Raji (cell line): ENCODE data around the gene MOK.

ENCODE experiments used
- POLR2A ChIP-seq: IDR thresholded peaks from 2 replicates; pipeline ENCODE4 v1.6.1; 2011; ENCODE audit warnings: low read depth, low read length, control low read depth; ENCODE audit not compliant: insufficient read depth

Gene MOK

DNA sequence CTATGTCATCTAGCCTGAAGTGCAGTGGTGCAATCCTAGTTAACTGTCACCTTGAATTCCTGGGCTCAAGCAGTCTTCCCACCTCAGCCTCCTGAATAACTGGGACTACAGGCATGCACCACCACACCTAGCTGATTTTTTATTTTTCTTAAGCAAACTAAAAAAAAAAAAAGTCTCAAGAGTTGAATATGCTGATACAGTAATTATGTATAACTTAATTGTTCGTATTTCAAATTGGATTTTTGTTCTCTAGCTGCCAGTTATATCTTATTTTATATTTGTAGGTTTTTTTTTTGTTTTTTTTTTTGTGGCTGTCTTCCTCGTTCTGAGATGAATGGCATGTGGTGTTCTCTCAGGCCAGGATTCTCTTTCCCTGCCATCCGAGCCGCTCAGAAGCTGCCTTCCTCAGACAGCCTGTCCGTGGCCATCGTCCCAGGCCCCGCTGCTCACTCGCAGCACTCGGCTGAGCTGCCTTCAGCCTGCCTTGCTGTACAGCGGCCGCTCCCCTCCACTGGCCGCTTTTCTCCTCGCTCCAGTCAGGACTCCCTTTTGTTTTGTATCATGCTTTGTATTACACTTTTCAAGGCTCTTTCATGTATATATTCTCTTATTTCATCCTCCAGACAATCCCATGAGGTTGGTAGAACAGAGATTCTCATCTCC, 112.0 kb downstream of the MOK start:
- TF ChIP-seq POLR2A = no peak

DNA sequence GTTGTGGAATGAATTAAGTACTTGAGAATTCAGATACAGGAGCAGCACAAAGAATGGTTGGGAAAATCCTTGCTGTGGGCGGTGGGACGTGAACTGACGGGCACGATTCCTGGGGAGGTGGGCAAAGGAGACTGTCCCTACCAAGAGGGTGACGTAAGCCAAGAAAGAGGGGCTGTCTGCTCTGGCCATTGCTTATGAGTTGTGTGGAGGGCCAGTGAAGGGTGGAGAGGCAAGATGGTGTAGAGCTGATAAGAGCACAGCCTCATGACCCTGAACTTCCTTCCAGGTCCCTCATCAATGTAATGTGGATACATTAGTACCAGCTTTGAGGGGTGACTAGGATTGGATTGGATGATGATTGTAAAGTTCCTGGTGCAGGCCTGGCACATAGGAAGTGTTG, 115.1 kb downstream of the MOK start:
- no peak for TF ChIP-seq POLR2A

DNA sequence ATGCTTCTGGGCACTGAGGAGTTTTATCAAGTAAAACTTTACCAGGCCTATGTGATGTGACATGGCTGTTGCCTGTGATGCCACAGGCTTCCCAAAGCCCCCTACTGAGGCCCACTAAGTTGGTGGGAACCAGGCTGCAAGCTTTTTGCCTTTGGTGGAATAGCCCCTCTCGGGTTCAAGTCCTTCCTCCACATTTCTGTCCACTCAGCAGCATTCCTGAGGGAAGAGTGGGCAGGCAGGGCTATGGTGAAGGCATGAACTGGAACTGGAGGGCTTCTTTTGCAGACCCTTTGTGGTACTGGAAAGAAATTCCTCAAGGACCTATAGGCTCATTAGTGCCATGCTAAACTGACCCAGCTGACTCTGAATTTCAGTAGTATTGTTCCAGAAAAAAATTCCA, 116.8 kb downstream of the MOK start:
- TF ChIP-seq POLR2A = no peak

DNA sequence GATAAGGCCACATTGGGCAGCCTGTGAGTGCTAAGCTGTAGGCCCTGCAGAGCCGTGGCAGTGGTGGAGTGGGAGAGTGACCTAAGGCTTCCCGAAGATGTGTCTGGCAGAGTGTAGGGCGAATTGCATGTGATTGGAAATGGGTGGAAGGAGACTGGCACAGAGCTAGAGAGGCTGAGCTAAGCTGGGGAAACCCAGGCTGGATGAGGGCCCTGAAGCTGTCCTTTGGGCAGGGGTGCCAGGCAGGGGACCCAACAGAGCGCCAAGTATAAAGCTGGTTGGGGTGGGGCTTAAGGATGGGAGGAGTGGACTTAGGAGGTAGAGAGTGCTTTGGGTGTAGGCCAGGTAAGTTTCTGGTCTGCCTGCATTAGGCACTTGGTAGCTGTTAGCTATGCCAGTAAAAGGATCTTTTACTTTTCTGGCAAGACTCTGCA, 117.4 kb downstream of the MOK start:
- no peak for TF ChIP-seq POLR2A

DNA sequence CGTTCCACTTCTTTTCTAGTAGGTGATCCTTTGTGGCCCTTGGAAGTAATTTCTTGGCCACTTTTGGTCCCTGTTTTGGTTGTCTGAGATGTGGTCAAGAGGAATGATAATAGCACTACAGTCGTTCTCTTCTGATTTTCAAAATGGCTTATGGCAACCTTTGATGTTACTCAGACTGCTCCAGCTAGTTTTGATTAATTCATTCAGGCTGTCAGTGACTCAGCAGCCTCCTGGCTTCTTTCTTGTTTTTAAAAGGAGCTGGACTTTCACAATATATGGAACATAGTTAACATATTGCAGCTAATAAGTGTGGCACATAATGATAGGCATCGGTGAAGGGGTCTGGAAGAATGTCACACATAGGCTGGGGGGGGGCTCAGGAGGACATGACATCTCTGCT, 117.9 kb downstream of the MOK start:
- TF ChIP-seq POLR2A = no peak

DNA sequence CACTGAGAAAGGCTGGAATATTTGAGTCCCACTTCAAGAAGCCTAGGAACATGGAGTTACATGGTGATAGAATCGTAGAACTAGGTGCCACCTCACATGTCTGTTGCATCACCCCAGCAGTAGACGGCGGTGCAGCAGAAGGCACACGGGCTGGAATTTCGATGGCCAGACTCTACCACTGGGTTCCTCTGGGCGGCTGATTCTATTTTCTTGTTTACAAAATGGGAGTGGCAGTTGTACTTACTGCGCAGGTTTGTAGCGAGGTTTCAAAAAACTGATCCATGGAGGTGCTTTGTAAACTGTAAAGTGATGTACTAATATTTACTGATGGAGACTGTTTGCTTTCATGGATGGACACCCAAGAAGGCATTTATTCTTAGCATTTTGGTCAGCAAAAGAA, 119.6 kb downstream of the MOK start:
- TF ChIP-seq POLR2A = no peak

DNA sequence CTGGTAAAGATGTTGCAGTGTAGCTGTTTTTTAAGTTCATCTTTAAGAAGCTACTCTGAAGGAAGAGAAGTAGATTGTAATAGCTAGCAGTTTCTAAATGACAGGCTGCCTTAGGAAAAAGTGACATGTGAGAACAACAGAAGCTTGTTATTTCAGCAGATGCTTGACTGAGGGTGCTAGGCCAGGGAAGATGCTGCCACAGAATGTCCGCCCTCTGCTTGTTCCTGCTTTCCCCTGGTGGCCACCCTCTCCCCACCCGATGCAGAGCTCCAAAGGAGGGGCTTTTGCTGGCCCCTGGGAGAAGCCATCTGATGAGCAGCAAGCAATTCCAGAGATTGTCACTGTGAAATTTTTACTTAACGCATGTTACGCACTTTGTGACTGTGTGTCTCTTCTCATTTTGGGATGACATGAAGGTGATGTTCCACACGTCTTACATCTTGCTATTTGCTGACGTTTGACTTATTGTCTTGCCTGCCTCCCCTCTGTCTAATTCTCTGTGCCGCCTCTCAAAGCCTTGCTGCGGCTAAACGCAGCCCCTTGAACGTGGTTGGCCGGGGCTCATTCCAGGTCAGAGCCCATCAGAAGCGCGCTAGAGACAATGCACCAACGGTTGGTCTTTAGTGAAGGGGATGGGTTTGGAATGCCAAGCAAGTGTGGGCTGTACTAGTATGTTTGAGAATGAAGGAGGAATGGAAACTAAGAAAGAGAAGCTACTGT, 120.5 kb downstream of the MOK start:
- TF ChIP-seq POLR2A = no peak

DNA sequence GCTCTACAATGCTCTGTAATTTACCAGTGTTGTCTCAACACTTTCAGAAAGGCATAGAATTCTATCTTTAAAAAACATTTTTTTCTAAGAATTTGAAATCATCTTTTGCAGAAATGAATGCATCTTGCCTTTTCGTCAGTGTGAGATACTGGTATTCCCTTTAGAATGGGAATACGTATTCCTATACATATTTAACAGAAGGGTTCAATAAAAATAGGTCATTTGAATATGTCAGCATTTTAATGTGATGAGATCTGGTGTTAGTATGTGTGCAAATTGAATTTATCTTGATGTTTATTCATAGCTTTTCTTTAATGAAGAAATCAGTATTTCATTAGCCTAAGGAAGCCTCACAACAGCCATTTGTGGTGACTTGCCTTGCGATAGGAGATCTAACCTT, 121.1 kb downstream of the MOK start:
- no peak for TF ChIP-seq POLR2A

DNA sequence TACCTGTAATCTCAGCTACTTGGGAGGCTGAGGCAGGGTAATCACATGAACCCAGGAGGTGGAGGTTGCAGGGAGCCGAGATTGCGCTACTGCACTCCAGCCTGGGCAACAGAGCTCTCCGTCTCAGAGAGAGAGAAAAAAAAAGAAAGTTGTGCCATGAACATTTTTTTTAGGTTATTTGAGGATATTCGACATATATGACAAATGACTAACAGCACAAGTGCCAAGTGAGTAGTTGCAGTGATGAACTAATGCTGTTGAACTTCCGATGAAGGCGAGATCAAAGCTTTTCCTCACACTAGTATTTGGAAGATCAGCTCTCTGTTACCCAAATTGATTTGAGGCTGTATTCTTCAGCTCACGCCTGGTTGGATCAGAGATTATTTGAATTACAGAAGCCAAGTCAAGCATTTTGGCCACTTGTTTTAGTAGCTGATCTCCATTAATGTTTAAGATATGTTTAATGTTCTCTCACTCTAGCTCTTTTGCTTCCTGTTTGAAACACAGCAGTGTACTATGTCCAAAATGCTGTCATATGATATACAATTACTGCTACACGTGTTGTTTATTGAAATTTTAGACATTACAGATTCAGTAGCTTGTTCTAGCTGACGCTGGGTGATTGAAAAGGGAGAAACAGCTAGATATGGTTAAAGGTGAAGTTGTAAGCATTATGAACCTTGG, 121.9 kb downstream of the MOK start:
- no peak for TF ChIP-seq POLR2A

DNA sequence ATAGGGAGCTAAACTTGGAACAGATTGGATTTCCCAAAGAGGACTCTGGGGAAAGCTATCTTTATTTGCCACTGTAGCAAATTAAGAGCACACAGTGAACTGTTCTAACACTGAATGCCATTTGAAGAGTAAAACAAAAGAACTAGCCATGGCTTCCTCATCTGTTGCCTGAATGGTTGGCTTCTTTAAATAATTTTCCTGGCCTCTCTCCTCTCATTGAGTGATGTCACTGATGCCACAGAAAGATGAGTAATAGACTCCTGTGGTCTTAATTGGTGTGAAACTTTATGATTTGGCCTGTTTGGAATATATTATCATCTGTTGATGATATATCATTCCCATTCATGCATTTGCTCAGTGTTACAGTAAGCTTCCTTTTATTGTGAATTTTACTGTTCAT, 122.8 kb downstream of the MOK start:
- no peak for TF ChIP-seq POLR2A

DNA sequence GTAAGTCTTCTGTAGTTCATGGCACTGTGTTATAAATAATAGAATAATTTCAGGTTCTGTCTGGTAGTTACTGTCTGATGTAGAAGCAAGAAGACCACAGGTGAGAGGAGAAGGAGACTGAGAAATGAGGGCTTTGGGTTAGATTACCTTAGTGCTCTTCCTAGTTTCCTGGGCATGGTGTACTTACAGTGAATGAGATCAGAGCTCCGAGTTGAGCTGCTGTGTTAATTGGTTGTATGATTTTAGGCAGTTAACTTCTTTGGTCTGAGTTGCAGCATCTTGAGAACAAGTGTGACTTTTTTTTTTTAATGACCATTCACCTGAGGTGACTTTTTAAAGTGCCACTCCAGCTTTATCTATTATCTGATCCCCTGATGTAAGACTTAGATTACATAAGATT, 123.8 kb downstream of the MOK start:
- TF ChIP-seq POLR2A = no peak

DNA sequence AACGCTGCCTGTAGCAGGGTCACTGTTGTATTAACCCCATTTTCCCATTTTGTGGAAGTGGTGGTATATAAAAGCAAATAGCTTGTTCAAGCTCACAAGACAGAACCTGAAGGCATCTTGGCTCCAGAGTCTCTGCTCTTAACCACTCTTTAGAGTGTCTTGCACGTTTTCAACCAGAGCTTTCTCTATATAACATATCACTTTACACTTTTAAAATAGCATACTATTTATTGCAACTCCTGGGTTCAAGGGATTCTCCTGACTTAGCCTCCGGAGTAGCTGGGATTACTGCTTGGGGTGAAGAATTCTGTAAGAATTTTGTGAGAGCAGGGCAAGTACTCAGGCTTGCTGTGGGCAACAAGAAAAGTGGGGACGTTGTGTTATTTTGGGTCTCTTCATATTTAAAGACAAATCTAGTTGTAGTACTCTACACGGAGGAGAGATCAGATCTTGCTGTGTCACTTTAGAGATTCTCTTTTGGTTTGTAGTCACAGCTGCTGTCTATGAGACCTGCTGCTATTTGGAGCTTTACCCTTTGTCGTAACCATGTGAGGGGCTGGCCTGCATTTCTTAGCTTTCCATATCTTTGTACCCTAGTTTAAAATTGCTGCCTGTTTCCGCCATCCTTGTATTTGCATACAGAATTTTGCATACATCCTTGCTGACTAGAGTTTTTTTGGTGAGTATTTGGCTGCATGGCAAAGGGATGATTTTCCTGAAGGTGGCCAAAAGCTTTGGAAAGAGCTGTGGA, 124.5 kb downstream of the MOK start:
- TF ChIP-seq POLR2A = no peak
